ENCODE measurements around the gene COL4A6.

The COL4A6 gene

DNA sequence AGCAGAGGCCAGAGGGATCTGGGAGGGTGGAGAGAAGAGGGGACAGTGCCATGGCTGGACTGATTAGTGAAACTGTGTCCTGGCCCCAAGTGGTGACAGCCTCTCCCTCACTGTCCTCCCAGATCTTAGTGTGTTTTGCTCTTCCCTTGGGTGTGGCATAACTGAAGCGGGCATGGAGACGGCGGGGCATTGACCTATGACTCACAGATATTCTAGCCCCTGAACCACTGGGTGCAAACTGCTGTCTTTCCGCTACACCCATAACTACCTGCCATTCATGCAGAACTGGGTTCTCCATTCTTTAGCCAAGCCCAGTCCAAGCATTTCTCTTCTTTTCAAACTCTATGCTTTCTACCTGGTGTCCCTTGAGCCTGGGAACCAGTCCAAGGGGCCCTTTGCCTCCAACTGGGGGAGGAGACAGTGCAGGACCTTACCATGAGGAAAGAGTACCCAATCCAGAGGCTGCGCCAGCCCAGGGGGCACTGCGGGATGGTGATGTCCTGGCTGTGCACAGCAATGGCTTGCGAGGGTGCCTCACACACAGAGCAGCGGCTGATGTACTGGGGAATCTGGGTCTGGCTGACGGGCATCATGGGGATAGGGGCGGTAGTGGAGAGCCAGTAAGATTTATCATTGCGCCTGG, 279.1 kb downstream of the COL4A6 start:
- H3K27ac ChIP-seq (ENCODE audit: extremely low read depth, low read depth, low read length): no peak overlapping the region
- peaks cover 0 to 8% of the 10 kb centered on the region in 2 experiments; a peak in 1 of 3 replicates for H3K36me3 ChIP-seq (ENCODE audit: control insufficient read depth in 2 of 2, insufficient read depth in 1 of 2, low read length in 2 of 2)
- TF ChIP-seq ZNF202 (tag by site-specific recombination; IDR thresholded peaks at IDR 0.05; ENCODE audit: borderline replicate concordance) (no peak), ZBTB20 (tag by site-specific recombination; IDR thresholded peaks at IDR 0.05) (no peak), ZNF658 (tag by site-specific recombination; IDR thresholded peaks at IDR 0.05) (no peak), ZNF341 (tag by site-specific recombination; IDR thresholded peaks at IDR 0.05; ENCODE audit: low read depth) (no peak), OVOL3 (tag by site-specific recombination; IDR thresholded peaks at IDR 0.05) (no peak), SALL2 (tag by site-specific recombination; IDR thresholded peaks at IDR 0.05; ENCODE audit: borderline replicate concordance) (no peak), ZNF449 (tag by site-specific recombination; IDR thresholded peaks at IDR 0.05) (no peak), KLF8 (tag by site-specific recombination; IDR thresholded peaks at IDR 0.05) (no peak), ZNF140 (tag by site-specific recombination; IDR thresholded peaks at IDR 0.05) (no peak), ZSCAN23 (tag by site-specific recombination; IDR thresholded peaks at IDR 0.05) (no peak), ZNF302 (tag by site-specific recombination; IDR thresholded peaks at IDR 0.05; ENCODE audit: low read depth) (no peak), REPIN1 (tag by site-specific recombination; IDR thresholded peaks at IDR 0.05; ENCODE audit: low read depth) (no peak), HOXA7 (CRISPR knock-in tag; IDR thresholded peaks at IDR 0.05; ENCODE audit: borderline replicate concordance) (no peak), ZBTB44 (tag by site-specific recombination; IDR thresholded peaks at IDR 0.05) (no peak), ZNF350 (tag by site-specific recombination; IDR thresholded peaks at IDR 0.05) (no peak), ZNF16 (tag by site-specific recombination; IDR thresholded peaks at IDR 0.05; ENCODE audit: low read depth) (no peak)
- TF ChIP-seq, protein P1, sequence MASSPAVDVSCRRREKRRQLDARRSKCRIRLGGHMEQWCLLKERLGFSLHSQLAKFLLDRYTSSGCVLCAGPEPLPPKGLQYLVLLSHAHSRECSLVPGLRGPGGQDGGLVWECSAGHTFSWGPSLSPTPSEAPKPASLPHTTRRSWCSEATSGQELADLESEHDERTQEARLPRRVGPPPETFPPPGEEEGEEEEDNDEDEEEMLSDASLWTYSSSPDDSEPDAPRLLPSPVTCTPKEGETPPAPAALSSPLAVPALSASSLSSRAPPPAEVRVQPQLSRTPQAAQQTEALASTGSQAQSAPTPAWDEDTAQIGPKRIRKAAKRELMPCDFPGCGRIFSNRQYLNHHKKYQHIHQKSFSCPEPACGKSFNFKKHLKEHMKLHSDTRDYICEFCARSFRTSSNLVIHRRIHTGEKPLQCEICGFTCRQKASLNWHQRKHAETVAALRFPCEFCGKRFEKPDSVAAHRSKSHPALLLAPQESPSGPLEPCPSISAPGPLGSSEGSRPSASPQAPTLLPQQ (tag by site-specific recombination; IDR thresholded peaks at IDR 0.05): no peak
- TF ChIP-seq, protein P2, sequence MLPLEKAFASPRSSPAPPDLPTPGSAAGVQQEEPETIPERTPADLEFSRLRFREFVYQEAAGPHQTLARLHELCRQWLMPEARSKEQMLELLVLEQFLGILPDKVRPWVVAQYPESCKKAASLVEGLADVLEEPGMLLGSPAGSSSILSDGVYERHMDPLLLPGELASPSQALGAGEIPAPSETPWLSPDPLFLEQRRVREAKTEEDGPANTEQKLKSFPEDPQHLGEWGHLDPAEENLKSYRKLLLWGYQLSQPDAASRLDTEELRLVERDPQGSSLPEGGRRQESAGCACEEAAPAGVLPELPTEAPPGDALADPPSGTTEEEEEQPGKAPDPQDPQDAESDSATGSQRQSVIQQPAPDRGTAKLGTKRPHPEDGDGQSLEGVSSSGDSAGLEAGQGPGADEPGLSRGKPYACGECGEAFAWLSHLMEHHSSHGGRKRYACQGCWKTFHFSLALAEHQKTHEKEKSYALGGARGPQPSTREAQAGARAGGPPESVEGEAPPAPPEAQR (tag by site-specific recombination; IDR thresholded peaks at IDR 0.05): no peak
- TF ChIP-seq, protein P3, sequence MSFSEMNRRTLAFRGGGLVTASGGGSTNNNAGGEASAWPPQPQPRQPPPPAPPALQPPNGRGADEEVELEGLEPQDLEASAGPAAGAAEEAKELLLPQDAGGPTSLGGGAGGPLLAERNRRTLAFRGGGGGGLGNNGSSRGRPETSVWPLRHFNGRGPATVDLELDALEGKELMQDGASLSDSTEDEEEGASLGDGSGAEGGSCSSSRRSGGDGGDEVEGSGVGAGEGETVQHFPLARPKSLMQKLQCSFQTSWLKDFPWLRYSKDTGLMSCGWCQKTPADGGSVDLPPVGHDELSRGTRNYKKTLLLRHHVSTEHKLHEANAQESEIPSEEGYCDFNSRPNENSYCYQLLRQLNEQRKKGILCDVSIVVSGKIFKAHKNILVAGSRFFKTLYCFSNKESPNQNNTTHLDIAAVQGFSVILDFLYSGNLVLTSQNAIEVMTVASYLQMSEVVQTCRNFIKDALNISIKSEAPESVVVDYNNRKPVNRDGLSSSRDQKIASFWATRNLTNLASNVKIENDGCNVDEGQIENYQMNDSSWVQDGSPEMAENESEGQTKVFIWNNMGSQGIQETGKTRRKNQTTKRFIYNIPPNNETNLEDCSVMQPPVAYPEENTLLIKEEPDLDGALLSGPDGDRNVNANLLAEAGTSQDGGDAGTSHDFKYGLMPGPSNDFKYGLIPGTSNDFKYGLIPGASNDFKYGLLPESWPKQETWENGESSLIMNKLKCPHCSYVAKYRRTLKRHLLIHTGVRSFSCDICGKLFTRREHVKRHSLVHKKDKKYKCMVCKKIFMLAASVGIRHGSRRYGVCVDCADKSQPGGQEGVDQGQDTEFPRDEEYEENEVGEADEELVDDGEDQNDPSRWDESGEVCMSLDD (tag by site-specific recombination; IDR thresholded peaks at IDR 0.05): no peak
- H3K4me3 ChIP-seq (ENCODE audit: low read depth, low read length): no peak overlapping the region
- ChIA-PET CTCF (interaction anchor here (0.7 kb wide), 1 partner anchor 103 kb away, joined by 4 read pairs; no protein-coding TSS in a partner anchor), POLR2A (no interaction called here)
- H3K4me1 ChIP-seq (ENCODE audit: control insufficient read depth, insufficient read depth, low read length): no peaks in the 10 kb centered on the region
- no peaks in the 10 kb centered on the region for H3K9me3 ChIP-seq (ENCODE audit: control insufficient read depth, insufficient read depth, low read depth, low read length)
